Adipocyte (in vitro differentiated cells): Measurements from ENCODE around the gene MAP7.
"Not testable (repeated sequence)": the region's sequence is repeated elsewhere in the genome, so short reads cannot be mapped to it uniquely, and the experiment has no call there.

Source experiments
- DNase-seq: peaks from one replicate; pipeline ENCODE4 v3.0.0-alpha.2; 2015; ENCODE audit warnings: low read depth
- H3K27me3 ChIP-seq: replicated peaks from 2 replicates; pipeline ENCODE4 v1.7.0; 2013; ENCODE audit warnings: mild to moderate bottlenecking, low read length, moderate library complexity; ENCODE audit not compliant: control insufficient read depth, insufficient read depth
- H3K36me3 ChIP-seq: 2 replicates; pipeline ENCODE4 v1.7.0; 2013; ENCODE audit warnings: low read length, mild to moderate bottlenecking, moderate library complexity; ENCODE audit not compliant: control insufficient read depth, insufficient read depth, severe bottlenecking
- H3K4me1 ChIP-seq: 2 replicates; pipeline ENCODE4 v1.7.0; 2013; ENCODE audit warnings: mild to moderate bottlenecking, low read length, moderate library complexity; ENCODE audit not compliant: control insufficient read depth, insufficient read depth
- H3K4me3 ChIP-seq: 2 replicates; pipeline ENCODE4 v1.7.0; 2013; ENCODE audit warnings: mild to moderate bottlenecking, low read length, moderate library complexity
- H3K9ac ChIP-seq: 2 replicates; pipeline ENCODE4 v1.7.0; 2013; ENCODE audit warnings: mild to moderate bottlenecking, low read length, moderate library complexity
- H3K9me3 ChIP-seq: 2 replicates; pipeline ENCODE4 v1.7.0; 2013; ENCODE audit warnings: mild to moderate bottlenecking, low read length, moderate library complexity; ENCODE audit not compliant: control insufficient read depth

Gene MAP7

DNA sequence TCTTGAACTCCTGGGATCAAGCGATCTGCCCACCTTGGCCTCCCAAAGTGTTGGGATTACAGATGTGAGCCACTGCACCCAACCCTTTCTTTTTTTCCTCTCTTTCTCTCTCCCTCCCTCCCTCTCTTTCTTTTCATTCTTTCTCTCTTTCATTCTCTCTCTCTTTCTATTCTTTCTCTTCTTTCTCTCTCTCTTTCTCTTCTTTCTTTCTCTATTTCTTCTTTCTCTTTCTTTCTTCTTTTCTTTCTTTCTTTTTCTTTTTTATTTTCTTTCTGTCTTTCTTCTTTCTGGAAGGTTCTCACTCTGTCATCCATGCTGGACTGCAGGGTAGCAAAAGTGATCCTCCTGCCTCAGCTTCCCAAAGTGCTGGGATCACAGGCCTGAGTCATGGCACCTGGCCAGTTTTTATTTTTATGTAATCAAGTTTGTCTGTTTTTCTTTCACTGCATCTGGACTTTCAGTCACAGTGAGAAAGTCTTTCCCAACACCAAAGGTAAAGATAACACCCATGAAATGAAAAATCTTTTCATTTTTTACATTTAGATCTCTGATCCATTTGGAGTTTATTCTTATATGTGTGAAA, 240.4 kb downstream of the MAP7 start:
- Histone ChIP-seq H3K9me3 (no peaks in the 10 kb centered on the region), H3K27me3 (no peaks in the 10 kb centered on the region), H3K4me3 (no peak overlapping the region), H3K36me3 (no peaks in the 10 kb centered on the region), H3K9ac (no peak overlapping the region), H3K4me1 (no peaks in the 10 kb centered on the region)
- DNase-seq = no peak

GRCh38 chr6:136309171-136309570, 241.1 kb downstream of the MAP7 start:
- Histone ChIP-seq H3K9ac (no peak overlapping the region), H3K27me3 (no peaks in the 10 kb centered on the region), H3K4me3 (no peak overlapping the region), H3K4me1 (no peaks in the 10 kb centered on the region), H3K36me3 (no peaks in the 10 kb centered on the region), H3K9me3 (no peaks in the 10 kb centered on the region)
- DNase-seq = no peak

DNA sequence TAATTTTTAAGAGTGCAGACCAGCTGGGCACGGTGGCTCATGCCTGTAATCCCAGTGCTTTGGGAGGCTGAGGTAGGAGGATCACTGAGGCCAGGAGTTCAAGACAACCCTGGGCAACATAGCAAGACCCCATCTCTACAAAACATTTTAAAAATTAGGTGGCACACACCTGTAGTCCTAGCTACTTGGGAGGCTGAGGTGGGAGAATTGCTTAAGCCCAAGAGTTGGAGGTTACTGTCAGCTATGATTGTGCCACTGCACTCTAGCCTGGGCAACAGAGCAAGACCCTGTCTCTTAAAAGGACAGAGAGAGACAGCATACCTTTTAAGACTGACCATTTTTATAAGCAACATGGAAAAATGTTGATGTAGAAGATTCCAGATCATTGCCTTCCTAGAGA, 241.8 kb downstream of the MAP7 start:
- H3K9ac ChIP-seq, H3K4me1 ChIP-seq, DNase-seq, H3K4me3 ChIP-seq, H3K27me3 ChIP-seq, H3K36me3 ChIP-seq, H3K9me3 ChIP-seq: not testable (repeated sequence)

DNA sequence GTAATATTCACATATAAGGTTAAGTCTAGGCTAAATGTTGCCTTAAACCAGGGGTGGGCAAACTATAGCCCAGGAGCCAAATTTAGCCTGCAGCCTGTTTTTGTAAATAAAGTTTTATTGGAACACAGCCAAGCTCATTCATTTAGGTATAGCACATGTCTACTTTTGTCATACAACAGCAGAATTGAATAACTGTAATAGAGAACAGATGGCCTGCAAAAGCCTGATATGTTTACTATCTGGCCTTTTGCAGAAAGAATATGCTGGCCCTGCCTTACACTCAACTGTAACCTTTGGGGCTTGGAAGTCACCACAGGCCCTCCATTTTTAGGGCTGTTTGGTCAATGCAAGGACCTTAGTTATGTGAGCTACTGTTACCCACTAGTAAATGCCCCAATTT, 242.9 kb downstream of the MAP7 start:
- no peaks in the 10 kb centered on the region for H3K4me1 ChIP-seq
- no peak overlapping the region for H3K9ac ChIP-seq
- DNase-seq = no peak
- no peaks in the 10 kb centered on the region for H3K9me3 ChIP-seq
- H3K4me3 ChIP-seq = no peak overlapping the region
- no peaks in the 10 kb centered on the region for H3K36me3 ChIP-seq
- no peaks in the 10 kb centered on the region for H3K27me3 ChIP-seq

DNA sequence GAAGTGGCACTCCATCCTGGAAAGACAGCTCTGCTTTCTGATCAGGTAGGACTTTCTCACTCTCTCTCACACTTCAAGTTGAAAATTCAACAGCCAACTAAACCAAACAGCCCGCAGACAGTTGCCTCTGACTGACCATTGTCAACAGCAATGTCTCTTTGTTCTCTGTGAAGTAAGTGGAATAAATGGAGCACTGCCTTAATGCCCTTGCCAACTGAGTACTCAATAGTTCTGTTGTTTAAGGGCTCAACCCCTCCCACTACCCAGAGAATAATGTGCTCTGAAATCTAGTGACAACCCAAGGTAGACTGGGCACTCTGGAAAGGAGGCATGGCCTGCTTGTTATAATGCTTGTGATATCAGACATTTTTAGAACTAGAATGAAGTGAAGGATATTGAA, 243.8 kb downstream of the MAP7 start:
- DNase-seq = no peak
- H3K4me1 ChIP-seq = no peaks in the 10 kb centered on the region

DNA sequence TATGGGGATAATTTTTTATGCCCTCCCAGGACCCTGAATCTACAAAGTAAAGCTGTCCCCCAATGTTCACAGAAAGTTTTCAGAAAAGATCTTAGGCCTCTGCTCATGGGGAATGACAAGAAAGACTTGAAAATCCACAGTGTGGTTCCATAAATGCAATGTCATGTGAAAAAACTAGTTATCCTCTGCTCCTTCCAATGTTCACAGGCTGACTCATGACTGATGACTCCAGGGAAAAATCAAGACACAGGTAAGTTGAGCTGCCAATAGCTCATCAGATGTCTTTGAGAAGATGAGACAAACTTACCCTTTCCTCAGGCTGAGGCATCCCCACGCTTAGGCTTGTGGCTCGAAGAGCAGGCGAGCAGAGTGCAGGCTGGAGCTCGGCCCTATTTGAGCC, 245.8 kb downstream of the MAP7 start:
- Histone ChIP-seq H3K36me3 (no peaks in the 10 kb centered on the region), H3K4me1 (no peaks in the 10 kb centered on the region), H3K9me3 (no peaks in the 10 kb centered on the region), H3K4me3 (no peak overlapping the region), H3K9ac (no peak overlapping the region), H3K27me3 (no peaks in the 10 kb centered on the region)
- DNase-seq = no peak

More for the DNA sequence above, 243.8 kb downstream of the MAP7 start:
- no peaks in the 10 kb centered on the region for H3K9me3 ChIP-seq
- H3K27me3 ChIP-seq = no peaks in the 10 kb centered on the region
- H3K9ac ChIP-seq = no peak overlapping the region
- no peaks in the 10 kb centered on the region for H3K36me3 ChIP-seq
- H3K4me3 ChIP-seq = no peak overlapping the region

DNA sequence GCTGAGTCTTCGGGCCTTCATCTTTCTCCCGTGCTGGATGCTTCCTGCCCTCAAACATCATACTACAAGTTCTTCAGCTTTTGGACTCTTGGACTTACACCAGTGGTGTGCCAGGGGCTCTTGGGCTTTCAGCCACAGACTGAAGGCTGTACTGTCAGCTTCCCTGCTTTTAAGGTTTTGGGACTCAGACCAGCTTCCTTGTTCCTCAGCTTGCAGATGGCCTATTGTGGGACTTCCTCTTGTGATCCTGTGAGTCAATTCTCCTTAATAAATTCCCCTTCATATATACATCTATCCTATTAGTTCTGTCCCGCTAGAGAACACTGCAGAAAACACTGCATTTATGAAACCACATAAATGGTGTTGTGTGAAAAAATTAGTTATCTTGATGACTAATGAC, 246.7 kb downstream of the MAP7 start:
- no peak for DNase-seq
- H3K9ac ChIP-seq = no peak overlapping the region

GRCh38 chr6:136294621-136295020, 255.6 kb downstream of the MAP7 start:
- no peak overlapping the region for H3K9ac ChIP-seq
- H3K9me3 ChIP-seq = no peaks in the 10 kb centered on the region
- no peak for DNase-seq
- no peaks in the 10 kb centered on the region for H3K36me3 ChIP-seq
- no peak overlapping the region for H3K4me3 ChIP-seq
- H3K4me1 ChIP-seq = peaks cover 14% of the 10 kb centered on the region
- H3K27me3 ChIP-seq = no peaks in the 10 kb centered on the region

More for the DNA sequence above, 246.7 kb downstream of the MAP7 start:
- Histone ChIP-seq H3K36me3 (no peaks in the 10 kb centered on the region), H3K4me3 (no peak overlapping the region), H3K4me1 (no peaks in the 10 kb centered on the region), H3K9me3 (no peaks in the 10 kb centered on the region), H3K27me3 (no peaks in the 10 kb centered on the region)
